ENCODE results near the gene AMBRA1. TPM values are rescaled to one million over a fixed set of nuclear protein-coding genes. Genes with fewer than 3 reads are reported as not detected.
"Not testable (repeated sequence)": the region's sequence is repeated elsewhere in the genome, so short reads cannot be mapped to it uniquely, and the experiment has no call there.

Gene AMBRA1
- total and polyA plus RNA-seq, 2 donors (not counting 3 experiments of a cell fraction or from before 2014, with no cell fraction given), result 18.4 to 32.4 TPM

DNA sequence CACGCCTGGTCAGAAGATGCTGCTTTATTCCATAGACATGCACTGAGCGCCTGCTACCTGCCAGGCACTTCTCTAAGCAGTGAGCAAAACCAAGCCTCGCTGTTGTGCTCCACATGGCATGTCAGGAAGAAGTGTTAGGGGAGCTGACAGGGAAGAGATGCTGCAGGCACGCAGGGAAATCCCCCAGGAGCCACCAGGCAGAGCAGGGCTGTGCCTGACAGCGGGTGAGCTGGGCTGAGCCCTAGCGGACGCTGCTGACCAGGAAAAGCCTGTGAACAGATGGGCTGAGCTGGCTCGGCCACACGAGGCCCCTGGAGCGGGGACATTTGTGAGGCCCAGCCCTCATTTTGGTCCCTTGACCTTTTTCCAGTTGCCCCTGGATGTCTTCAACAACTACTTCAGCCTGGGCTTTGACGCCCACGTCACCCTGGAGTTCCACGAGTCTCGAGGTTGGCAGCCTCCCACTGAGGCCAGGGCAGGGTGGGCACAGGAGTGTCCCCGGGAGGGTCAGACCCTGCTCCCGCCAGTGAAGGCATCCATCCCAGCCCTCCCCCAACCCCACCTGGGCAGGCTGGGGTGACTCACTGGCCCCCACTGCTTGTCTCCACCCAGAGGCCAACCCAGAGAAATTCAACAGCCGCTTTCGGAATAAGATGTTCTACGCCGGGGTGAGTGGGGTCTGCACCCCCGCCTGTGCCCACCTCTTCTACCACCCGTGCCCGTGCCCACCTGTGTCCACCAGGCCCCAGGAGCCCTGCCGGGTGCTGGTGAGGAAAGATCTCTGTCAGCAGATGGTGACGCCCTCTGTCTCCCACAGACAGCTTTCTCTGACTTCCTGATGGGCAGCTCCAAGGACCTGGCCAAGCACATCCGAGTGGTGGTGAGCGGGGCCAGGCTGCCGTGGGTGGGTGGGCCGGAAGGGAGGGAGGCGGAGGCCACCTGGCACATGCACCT is 219.8 kb downstream of the AMBRA1 start:
- no peak overlapping the region for H2AFZ ChIP-seq (ENCODE audit: low read depth, low read length)
- H3K27me3 ChIP-seq (ENCODE audit: control insufficient read depth in 2 of 2, insufficient read depth in 2 of 2, low read length in 2 of 2), result no peaks in the 10 kb centered on the region
- FAIRE-seq, result no peak
- ChIA-PET CTCF (interaction anchor here (1.0 kb wide), 1 partner anchor 9 kb away, joined by 3 read pairs; no protein-coding TSS in a partner anchor), POLR2A (no interaction called here)
- dilution Hi-C loops (cut with MboI; ENCODE audit: extremely low pct_ligation_motif_present, low sequenced_read_pairs), result no loop called here
- no peaks in the 10 kb centered on the region for H3K9me1 ChIP-seq (replicated peaks; ENCODE audit: control insufficient read depth, extremely low read depth, insufficient read depth, low read length)
- no peak overlapping the region for H3K4me2 ChIP-seq (ENCODE audit: insufficient read depth, low read length)
- no peaks in the 10 kb centered on the region for H3K79me2 ChIP-seq (ENCODE audit: control insufficient read depth, insufficient read depth, low read length)
- BruUV-seq (replicated peaks), result no TSS peak
- intact Hi-C loops (cut with micrococcal nuclease), result no loop called here
- no peaks in the 10 kb centered on the region for H4K20me1 ChIP-seq (replicated peaks; ENCODE audit: control insufficient read depth, extremely low read depth, insufficient read depth, low read length)
- no peak overlapping the region for H3K9ac ChIP-seq (replicated peaks; ENCODE audit: extremely low read depth, insufficient read depth, low read length)
- no peaks in the 10 kb centered on the region for H3K4me1 ChIP-seq (ENCODE audit: control insufficient read depth, extremely low read depth, insufficient read depth, low read length)
- H3K36me3 ChIP-seq (ENCODE audit: control insufficient read depth in 2 of 2, extremely low read depth in 1 of 2, insufficient read depth in 2 of 2, low read length in 2 of 2), result peaks cover 3 to 47% of the 10 kb centered on the region in 2 experiments
- no peaks in the 10 kb centered on the region for H3K9me3 ChIP-seq (replicated peaks; ENCODE audit: control insufficient read depth, insufficient read depth, low read length)
- no peak overlapping the region for H3K27ac ChIP-seq (ENCODE audit: insufficient read depth, low read depth, low read length)
- H3K4me3 ChIP-seq (replicated peaks in 1 of 3; ENCODE audit: insufficient read depth in 1 of 3, low read depth in 1 of 3, low read length in 3 of 3), result no peak overlapping the region
- TF ChIP-seq POLR2A (IDR thresholded peaks at IDR 0.05; ENCODE audit: low read depth, low read length) (no peak), FOS (IDR thresholded peaks at IDR 0.05; ENCODE audit: borderline replicate concordance, insufficient read depth, low read length) (no peak), MYC (IDR thresholded peaks at IDR 0.05; ENCODE audit: low read depth, low read length) (no peak), JUN (IDR thresholded peaks at IDR 0.05; ENCODE audit: borderline replicate concordance, insufficient read depth, insufficient read length, low read depth) (no peak), POLR2AphosphoS5 (IDR thresholded peaks at IDR 0.05; ENCODE audit: insufficient read depth, low read depth, low read length) (no peak), EZH2 (IDR thresholded peaks at IDR 0.05; ENCODE audit: borderline replicate concordance, low read depth, low read length, severe bottlenecking) (no peak), GATA2 (IDR thresholded peaks at IDR 0.05; ENCODE audit: insufficient read depth, insufficient read length, low read depth, low read length) (no peak)
- TF ChIP-seq, protein P1, sequence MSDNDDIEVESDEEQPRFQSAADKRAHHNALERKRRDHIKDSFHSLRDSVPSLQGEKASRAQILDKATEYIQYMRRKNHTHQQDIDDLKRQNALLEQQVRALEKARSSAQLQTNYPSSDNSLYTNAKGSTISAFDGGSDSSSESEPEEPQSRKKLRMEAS (IDR thresholded peaks at IDR 0.05; ENCODE audit: insufficient read depth, insufficient read length), result no peak
- TF ChIP-seq, protein P2, sequence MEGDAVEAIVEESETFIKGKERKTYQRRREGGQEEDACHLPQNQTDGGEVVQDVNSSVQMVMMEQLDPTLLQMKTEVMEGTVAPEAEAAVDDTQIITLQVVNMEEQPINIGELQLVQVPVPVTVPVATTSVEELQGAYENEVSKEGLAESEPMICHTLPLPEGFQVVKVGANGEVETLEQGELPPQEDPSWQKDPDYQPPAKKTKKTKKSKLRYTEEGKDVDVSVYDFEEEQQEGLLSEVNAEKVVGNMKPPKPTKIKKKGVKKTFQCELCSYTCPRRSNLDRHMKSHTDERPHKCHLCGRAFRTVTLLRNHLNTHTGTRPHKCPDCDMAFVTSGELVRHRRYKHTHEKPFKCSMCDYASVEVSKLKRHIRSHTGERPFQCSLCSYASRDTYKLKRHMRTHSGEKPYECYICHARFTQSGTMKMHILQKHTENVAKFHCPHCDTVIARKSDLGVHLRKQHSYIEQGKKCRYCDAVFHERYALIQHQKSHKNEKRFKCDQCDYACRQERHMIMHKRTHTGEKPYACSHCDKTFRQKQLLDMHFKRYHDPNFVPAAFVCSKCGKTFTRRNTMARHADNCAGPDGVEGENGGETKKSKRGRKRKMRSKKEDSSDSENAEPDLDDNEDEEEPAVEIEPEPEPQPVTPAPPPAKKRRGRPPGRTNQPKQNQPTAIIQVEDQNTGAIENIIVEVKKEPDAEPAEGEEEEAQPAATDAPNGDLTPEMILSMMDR (IDR thresholded peaks at IDR 0.05; ENCODE audit: extremely low read depth in 1 of 2, insufficient read depth in 1 of 2, low read depth in 1 of 2, low read length in 2 of 2), result no peak
- no peak for DNase-seq (ENCODE audit: low read depth, low spot score)

DNA sequence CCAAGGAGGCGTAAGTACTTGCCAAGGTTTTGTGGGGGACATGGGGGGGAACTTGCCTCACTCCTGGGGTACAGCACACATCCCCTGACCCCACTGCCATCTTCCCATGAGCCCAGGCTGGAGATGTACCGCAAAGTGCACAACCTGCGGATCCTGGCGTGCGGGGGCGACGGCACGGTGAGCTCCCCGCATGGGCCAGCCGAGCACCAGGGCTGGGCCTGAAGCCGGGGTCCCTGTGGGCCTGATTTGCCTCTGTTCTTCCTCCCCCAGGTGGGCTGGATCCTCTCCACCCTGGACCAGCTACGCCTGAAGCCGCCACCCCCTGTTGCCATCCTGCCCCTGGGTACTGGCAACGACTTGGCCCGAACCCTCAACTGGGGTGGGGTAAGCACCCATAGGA is 221.3 kb downstream of the AMBRA1 start:
- CTCF ChIA-PET, result interaction anchor here (0.7 kb wide), 1 partner anchor 20 kb away, joined by 3 read pairs; no protein-coding TSS in a partner anchor
- intact Hi-C loops (cut with micrococcal nuclease); POLR2A ChIA-PET: not testable (repeated sequence)

More for the DNA sequence above, 221.3 kb downstream of the AMBRA1 start:
- H4K20me1 ChIP-seq (replicated peaks; ENCODE audit: control insufficient read depth, extremely low read depth, insufficient read depth, low read length); FAIRE-seq; H3K9me3 ChIP-seq (replicated peaks; ENCODE audit: control insufficient read depth, insufficient read depth, low read length); DNase-seq (ENCODE audit: low read depth, low spot score); H3K4me2 ChIP-seq (ENCODE audit: insufficient read depth, low read length); dilution Hi-C loops (cut with MboI; ENCODE audit: extremely low pct_ligation_motif_present, low sequenced_read_pairs); H3K9ac ChIP-seq (replicated peaks; ENCODE audit: extremely low read depth, insufficient read depth, low read length); H3K79me2 ChIP-seq (ENCODE audit: control insufficient read depth, insufficient read depth, low read length); H3K27ac ChIP-seq (ENCODE audit: insufficient read depth, low read depth, low read length); BruUV-seq (replicated peaks); H3K27me3 ChIP-seq (ENCODE audit: control insufficient read depth in 2 of 2, insufficient read depth in 2 of 2, low read length in 2 of 2); H2AFZ ChIP-seq (ENCODE audit: low read depth, low read length); H3K4me3 ChIP-seq (replicated peaks in 1 of 3; ENCODE audit: insufficient read depth in 1 of 3, low read depth in 1 of 3, low read length in 3 of 3); H3K9me1 ChIP-seq (replicated peaks; ENCODE audit: control insufficient read depth, extremely low read depth, insufficient read depth, low read length); H3K4me1 ChIP-seq (ENCODE audit: control insufficient read depth, extremely low read depth, insufficient read depth, low read length): not testable (repeated sequence)
- peaks cover 3 to 39% of the 10 kb centered on the region in 2 experiments for H3K36me3 ChIP-seq (ENCODE audit: control insufficient read depth in 2 of 2, extremely low read depth in 1 of 2, insufficient read depth in 2 of 2, low read length in 2 of 2)
